ENCODE results near the gene SNRPA1.

Gene SNRPA1

DNA sequence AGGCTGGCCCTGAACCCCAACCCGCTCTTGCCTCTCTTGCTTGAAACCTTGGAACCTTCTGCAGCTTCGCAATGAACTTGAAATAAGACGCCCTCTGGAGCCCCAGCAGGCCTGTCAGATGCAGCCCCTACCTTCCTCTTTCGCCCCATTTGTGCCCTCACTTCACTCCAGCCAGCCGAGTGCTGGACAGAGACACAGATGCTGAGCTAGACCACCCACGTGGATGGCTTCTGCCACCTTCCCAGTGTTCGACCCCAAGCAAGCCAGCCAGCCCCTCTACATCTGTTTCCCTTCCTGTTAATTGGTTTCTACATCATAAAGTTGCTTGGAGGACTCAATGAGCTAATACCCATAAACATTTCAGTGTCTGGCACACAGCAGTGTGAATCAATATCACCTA, 23.8 kb upstream of the SNRPA1 start:
- DNase-seq (ENCODE audit: low read depth, low spot score), result no peak

GRCh38 chr15:101318147-101318819, 23.2 kb upstream of the SNRPA1 start:
- no peak for DNase-seq (ENCODE audit: low read depth, low spot score)

DNA sequence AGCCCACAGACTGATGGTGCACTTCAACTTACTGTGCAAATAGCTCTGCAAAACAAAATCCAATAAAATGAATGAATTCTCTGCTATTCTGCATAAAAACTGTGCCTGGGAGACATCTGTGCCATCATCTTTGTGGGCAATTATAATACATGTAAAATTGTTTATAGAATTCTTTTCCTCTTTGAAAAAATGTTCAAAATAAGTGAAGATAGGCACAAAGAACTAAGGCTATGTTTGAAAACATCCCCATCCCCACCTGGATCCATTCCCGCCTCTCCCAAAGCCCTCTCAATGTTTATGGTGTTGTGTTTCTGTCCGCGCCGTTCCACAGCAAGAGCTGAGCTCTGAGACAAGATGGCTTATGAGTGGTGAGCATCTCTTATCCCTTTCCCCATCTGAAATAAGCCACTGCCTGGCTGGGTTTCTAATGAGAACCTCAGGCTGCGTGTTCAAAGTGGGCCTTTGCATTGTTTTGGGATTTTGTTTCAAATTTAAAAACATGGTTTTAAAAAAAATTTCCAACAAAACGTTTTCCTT, 22.4 kb upstream of the SNRPA1 start:
- DNase-seq (ENCODE audit: low read depth, low spot score), result no peak

DNA sequence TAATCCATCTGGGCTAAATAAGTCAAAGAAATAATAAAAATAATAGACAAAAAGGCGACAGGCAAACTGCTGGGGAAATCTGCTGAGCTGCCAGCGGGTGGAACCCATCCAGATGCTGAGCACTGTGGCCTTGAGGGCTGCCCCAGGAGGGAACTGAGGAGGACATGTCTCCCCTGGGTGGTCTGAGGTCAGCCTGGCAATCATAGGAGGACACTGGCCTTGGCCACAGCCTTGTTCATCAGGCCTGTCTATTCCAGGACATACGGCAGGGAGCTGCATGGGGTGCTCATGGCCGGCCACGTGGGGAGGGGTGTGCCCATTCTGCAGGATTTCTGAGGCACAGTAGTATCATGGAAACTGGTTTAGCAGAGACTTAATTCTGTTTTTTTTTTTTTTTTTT, 21.5 kb upstream of the SNRPA1 start:
- DNase-seq (ENCODE audit: low read depth, low spot score), result no peak

GRCh38 chr15:101315736-101316135, 20.7 kb upstream of the SNRPA1 start:
- no peak for DNase-seq (ENCODE audit: low read depth, low spot score)

- no peak for DNase-seq (ENCODE audit: low read depth, low spot score)
These were observed 19.5 kb upstream of the SNRPA1 start for GRCh38 chr15:101314336-101315125.

DNA sequence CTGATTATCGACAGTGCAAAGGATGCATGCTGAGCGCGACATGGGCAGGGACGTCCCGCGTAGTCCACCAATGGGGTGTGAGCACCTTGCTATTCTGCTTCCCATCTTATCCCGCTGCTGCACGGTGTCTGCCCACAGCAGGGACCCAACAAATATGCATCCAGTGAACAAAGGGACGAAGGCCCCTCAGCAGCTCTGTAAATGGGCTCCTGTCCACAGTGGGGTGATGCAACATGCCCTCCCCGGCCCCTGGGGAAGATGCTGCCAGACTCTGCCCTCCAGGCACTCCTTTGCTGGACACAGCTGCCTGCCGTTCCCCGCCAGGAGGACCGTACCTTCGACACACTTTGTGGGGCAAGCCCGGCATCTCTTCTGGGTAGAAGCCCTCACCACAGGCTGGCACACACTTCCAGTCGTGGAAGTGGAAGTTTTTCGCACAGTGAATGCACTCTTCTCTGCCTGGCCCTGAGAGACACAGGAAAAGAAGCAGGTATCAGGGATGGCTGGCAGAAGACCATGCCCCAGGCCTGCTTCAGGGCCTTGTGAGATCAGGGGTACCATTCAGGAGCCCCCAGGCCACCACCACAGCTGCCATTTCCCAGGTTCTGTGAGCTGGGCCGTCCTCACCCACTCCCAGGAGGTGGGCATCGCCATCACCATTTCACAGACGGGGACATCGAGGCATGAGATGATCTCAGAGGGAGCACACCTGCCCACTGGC, 18.2 kb upstream of the SNRPA1 start:
- DNase-seq (ENCODE audit: low read depth, low spot score), result no peak

DNA sequence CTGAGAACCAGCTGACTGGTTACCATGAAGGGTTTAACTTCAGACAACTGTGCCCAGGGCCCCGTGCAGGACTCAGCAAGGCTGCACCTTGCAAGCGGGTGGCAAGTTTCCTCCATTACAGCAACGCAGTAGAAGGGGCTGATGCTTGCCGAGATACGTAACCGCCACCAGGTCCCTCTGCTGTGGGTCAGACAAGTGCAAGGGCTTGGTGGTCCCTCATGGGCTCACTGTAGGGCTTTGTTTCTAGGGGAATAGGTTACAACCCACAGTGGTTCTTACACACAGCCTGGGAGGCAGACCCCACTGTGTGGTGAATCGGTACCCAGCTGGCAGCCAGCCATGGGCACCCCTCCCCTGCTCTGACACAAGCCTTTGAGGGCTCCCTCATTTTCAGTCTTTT, 15.5 kb upstream of the SNRPA1 start:
- no peak for DNase-seq (ENCODE audit: low read depth, low spot score)

DNA sequence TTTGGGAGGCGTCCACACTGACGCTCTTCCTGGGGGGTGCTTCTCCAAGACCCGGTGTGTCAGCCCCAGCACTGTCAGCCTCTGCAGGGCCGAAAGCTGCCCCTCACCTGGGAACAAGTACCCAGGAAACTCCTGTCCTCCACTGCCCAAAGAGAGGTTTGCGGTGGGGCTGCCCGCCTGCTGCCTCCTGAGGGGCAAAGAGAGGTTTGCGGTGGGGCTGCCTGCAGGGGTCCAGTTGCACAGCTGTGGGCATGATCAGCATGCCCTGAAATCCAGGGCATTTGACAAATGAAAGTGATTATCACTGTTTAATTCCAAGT, 15.1 kb upstream of the SNRPA1 start:
- no peak for DNase-seq (ENCODE audit: low read depth, low spot score)

DNA sequence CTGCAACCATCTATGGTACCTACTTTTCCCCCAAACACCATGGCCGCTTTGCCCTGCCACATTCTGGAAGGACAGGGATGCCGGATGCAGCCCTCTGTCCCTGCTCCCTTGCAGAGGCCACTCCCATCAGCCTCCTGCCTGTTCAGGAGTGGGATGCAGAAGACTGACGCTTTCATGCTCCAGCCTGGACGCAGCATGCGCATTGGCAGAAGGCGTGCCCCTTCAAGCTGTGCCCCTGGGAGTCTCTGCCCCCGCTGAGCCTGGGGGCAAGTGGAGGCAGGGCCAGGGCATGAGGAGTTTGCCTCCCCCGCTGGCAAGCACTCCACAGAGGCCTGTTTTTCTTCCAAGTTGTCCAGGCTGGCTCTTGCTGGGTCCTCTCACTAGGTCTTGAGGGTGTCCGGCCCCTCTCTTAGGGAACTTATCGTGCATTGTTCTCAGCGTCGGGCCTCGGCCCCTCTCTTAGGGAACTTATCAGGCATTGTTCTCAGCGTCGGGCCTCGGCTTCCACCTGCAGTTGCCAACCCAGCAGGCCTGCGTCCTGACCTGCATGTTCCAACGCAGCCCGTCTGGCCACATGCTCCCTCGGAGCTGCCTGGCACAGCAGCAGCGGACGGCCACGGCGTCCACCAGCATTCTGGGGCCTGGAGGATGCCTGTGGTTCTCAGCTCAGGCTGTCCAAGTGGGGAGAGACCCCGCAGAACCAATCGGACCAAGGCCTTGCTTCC, 14.6 kb upstream of the SNRPA1 start:
- DNase-seq (ENCODE audit: low read depth, low spot score), result no peak

GRCh38 chr15:101308604-101309435, 13.8 kb upstream of the SNRPA1 start:
- no peak for DNase-seq (ENCODE audit: low read depth, low spot score)

DNA sequence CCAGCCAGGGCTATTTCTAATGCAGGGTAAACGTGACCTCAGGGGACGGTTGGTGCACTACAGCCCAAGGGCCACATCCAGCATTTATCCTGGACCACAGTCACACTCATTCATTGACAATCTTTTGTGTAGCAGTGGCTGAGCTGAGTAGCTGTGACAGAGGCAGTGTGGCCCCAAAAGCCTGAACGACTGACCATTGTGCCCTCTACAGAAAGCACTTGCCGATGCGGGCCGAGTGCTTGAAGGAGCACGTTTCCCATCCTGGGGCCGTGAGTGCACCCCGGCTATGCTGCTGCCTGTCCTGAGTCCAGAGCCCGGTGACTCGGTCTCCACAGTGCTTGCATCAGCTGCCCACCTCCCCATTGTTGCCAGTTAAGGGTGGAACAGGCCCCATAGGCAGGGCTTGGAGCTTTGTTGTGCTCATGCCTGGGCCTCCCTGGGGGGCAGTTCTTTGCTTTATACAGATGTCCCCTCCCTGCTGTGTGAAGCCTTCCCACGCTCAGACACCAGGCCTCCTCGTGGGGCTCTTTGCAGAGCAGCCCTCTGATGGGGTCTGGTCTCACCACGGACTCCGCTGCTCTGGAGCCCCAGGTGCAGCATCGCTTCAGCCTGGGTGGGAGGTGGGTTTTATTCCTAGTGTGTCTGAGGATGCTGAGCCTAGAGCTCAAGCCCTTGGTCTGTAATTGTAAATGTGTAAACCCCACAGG, 13.0 kb upstream of the SNRPA1 start:
- no peak for DNase-seq (ENCODE audit: low read depth, low spot score)

DNA sequence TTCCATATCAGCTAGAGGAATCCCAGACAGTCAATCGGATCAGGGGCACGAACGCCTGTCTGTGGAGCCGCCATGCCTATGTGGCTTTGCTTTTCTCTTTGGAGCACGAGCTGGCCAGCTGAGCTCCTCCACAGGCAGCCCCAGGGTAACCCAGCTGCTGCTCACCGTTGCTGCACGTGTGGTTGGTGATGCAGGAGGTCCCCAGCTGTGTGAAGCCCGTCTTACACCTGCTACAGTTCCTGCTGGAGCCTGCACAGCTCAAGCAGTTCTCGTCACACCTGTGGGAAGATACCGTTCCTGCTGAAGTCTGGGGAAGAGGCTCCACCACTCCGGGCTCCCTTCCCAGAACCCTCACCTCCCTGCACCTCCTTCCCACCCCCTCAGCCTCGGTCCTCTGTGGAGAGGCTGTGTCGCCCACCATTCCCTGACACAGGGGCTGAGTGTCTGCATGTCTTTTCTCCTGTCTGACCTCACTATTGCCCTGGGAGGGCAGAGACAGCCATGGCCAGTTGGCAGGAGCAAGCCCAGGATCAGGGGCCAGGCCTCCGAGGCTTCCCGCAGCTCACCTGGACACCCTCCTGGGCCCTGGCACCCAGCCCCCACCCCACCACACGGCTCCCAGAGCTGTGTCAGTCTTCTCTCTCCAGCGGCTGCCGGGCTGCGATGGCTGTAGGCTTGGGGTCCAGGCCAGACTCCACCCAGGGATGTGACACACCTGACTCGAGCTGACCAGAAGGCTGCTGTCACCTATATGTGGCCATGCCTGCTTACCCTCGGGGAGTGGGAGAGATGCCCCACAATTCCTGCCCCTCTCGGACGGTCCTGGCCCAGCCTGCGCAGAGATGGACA, 12.2 kb upstream of the SNRPA1 start:
- DNase-seq (ENCODE audit: low read depth, low spot score), result no peak

DNA sequence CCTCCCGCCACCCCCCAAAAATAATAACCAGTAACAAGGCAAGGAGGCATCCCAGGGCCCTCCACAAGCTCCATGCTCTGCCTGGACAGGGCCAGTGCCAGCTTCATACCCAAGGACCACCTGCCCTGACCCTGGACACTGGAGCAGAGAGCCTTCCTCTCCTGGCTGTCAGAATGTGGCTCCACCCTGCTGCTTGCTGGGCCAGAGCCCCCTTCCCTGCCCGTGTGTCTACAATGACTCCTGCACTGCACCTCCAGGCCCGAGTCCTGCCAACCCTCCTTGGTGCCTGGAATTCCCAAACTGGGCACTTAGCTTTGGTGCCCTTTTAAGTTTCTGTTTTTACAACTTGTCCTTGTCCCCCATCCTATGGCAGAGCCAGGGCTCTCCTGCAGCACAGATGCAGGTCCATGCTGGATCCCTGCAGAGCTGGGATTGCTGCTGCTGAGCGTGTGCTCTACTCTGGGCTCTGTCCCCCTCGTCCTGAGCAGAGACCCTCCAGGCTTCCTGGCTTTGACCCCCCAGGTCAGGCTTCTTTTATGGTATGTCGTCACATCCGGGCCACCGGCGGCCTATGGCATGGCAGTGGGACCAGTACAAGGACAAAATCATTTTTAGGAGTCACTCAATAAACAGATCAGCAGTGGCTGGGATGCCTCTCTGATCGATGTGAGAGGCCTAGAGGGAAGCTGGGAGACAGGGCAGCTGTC, 11.4 kb upstream of the SNRPA1 start:
- no peak for DNase-seq (ENCODE audit: low read depth, low spot score)

DNA sequence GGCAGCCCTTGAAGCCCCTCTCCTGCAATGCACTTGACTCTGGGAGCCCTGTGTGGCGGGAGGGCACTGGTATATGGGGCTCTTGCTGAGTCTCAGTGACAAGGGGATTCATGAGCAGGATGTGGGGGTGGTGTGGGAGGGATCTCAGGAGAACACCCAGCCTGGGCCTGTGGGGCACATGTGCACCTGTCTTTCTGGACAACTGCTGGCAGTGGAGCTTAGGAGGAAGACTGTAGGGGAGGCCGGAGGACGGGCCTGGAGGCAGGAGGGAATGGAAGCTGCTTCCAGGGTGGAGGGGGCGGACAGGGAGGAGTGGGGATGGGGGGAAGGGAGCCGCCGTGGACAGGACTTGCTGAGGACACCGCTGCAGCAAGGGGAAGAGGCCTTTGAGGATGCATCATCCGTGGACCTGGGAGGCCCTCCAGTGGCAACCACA, 10.8 kb upstream of the SNRPA1 start:
- DNase-seq (ENCODE audit: low read depth, low spot score), result no peak

- no peak for DNase-seq (ENCODE audit: low read depth, low spot score)
These were observed 8.4 kb upstream of the SNRPA1 start for GRCh38 chr15:101303408-101303807.

GRCh38 chr15:101296418-101297405, 1.7 kb upstream of the SNRPA1 start:
- no peak for DNase-seq (ENCODE audit: low read depth, low spot score)

All from activated naive CD8-positive, alpha-beta T cell treated with anti-CD3 and anti-CD28 coated beads, Interleukin-2, amount 50 U/mL, for 16 hours (primary cell).